ENCODE measurements around the gene DGUOK.

Gene DGUOK

DNA sequence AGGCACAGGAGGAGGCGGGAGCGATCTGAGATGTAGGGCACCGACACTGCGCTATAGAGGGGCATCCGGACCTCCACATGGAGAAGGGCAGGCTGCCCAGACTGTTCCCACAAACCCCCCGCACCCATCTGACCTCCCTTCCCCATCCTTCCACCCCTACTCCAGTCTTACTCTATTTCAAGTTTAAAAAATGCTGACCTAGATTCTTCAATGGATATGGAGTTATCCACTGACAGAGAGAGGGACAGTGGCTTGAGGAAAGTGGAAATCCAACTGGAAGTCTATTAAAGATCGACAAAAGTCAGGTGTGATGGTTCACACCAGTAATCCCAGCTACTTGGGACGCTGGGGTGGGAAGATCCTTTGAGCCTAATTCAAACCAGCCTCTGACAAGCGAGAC lies 5.1 kb upstream of the DGUOK start:
- TF ChIP-seq, protein P1, sequence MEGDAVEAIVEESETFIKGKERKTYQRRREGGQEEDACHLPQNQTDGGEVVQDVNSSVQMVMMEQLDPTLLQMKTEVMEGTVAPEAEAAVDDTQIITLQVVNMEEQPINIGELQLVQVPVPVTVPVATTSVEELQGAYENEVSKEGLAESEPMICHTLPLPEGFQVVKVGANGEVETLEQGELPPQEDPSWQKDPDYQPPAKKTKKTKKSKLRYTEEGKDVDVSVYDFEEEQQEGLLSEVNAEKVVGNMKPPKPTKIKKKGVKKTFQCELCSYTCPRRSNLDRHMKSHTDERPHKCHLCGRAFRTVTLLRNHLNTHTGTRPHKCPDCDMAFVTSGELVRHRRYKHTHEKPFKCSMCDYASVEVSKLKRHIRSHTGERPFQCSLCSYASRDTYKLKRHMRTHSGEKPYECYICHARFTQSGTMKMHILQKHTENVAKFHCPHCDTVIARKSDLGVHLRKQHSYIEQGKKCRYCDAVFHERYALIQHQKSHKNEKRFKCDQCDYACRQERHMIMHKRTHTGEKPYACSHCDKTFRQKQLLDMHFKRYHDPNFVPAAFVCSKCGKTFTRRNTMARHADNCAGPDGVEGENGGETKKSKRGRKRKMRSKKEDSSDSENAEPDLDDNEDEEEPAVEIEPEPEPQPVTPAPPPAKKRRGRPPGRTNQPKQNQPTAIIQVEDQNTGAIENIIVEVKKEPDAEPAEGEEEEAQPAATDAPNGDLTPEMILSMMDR (IDR thresholded peaks at IDR 0.05): no peak

DNA sequence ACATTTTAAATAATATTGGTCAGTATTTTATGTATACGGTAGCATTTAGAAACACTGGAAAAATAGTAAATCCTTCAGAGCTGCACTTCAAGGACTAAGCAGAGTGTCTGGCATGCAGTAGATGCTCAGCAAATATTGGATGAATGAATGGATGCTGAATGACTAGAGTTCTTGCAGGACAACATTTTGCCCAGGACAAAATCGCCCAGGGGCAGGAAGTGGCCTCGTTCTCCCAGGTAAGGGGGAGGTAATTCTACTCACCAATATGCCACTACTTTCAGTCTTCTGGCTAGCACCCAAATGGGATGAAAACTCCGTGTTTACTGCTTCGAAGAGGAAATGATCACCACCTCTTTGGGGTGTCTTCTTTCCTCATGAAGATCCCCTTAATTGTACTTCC lies 4.0 kb upstream of the DGUOK start:
- TF ChIP-seq, protein P1 (IDR thresholded peaks at IDR 0.05): no peak

DNA sequence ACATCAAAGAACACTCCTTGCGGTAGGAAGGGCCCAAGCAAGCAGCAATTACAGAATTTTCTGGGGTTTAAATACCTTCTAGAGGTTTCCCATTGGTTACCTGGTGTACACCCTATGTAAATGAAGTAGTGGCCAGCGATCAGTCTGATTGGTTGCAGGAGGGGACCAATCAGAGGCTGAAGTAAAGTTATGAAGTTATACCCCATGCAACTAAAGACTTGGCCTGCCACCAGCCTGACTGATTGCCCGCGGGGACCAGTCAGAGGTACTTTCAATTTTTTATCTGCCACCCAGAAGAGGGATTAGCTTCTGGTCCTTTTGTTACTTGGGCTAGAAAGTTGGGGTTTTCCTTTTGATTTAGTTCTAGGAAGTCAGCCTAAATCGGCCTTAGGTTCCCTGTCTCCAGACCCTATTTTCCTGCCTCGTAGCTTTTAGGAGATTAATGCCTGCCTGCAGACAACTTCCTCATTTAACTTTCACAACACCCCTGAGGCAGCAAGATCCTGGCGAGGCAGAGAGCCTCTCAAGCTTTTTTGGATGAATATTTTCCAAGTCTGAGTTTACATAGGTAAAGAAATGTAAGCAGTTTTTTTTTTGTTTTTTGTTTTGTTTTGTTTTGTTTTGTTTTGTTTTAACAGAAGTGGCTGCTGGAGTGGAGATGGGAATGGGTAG lies 1.5 kb upstream of the DGUOK start:
- TF ChIP-seq, protein P1 (IDR thresholded peaks at IDR 0.05): no peak

DNA sequence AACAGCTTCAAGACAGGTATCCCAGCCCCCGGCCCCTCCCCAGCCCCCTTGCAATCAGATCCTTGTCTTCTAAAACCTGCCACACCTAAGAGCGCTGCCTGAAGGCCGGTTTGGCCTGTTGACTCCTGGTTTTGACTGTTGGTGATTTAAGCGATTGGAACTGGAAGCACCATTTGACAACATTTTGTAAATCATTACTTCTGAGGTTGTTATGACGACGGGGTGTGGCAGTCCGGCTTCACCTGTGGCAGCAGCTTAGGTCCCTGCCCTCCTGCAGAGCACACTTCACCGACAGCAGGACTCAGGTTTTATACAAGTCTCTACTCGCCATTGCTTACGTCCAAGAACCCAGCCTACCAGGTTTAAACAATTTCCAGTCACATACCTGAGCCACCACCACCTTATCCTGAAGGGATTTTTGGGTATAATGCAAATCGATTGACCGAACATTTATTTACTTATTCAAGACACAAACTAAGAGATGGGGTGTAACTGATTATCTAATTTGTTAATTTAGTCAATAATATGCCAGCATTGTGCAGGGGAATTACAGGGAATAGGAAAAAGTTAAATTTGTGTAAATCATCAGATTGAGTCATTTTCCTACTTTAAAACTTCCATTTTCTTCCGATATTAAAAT lies 707 bp upstream of the DGUOK start:
- TF ChIP-seq, protein P1 (IDR thresholded peaks at IDR 0.05): no peak

DNA sequence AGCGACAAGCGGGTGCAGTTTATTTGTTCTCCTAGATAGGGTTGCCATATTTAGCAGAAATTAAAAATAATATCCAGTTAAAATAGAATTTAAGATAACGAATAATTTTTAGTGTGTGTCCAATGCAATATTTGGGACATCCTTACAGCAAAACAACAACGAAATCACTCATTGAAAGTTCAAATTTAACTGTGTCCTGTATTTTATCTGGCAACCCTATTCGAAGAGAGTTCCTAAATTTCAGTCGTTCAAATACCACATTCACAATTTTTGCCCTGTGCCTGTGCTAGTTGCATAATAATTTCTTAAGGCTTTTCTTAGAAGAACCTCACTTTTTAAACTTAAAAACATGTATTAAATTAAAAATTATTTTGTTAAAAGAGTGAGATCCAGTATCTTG lies 664 bp downstream of the DGUOK start:
- TF ChIP-seq, protein P1 (IDR thresholded peaks at IDR 0.05): no peak

DNA sequence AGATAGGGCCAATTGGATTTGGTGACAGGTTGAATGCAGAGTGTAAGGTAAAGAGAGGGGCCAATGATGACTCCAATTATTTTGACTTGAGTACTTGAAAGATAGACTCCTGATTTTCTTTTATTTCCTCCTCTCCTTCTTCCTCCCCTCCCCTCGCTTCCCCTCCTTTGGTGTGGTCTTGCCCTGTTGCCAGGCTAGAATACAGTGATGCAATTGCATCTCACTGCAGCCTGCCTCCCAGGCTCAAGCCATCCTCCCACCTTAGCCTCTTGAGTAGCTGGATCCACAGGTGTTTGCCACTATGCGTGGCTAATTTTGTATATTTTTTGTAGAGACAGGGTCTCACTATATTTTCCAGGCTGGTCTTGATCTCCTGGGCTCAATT lies 2.3 kb downstream of the DGUOK start:
- TF ChIP-seq, protein P1 (IDR thresholded peaks at IDR 0.05): no peak

DNA sequence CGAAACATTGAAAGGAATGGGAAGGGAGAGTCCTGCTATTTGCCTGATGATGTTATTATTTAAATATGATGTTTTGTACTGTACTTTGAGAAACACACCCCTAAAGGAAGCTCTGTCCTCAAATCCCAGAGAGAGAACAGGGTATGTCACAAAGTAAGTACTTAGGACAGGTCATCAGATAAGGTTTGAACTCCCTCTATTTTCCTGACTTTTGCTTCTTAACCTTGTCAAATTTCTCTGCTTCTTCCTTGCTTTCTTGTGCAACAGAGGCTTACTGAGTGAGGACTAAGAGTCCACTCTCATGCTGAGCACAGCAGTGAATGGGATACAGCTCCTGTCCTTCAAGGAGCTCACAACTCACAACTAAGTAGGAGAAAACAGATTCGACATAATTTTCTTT lies 3.7 kb downstream of the DGUOK start:
- TF ChIP-seq, protein P1 (IDR thresholded peaks at IDR 0.05): no peak
